ENCODE results near the gene FAM184B. TPM values are rescaled to one million over a fixed set of nuclear protein-coding genes. Genes with fewer than 3 reads are reported as not detected.

FAM184B gene
- total and polyA plus RNA-seq, 10 donors = 0.03 to 0.04 (median 0.03) TPM; not detected in 7

DNA sequence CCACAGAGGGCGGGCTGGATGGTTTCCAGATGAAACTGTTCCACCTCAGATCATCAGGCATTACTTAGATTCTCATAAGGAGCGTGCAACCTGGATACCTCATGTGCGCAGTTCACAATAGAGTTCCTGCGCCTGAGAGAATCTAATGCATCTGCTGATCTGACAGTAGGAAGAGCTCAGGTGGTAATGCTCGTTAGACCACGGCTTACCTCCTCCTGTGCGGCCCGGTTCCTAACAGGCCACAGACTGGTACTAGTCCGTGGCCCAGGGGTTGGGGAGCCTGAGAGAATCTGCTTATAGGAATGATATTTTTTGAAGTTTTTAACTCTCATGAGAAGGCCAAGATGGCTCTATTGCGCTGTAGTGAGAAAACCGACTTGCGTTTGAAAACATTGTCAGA is 34.7 kb upstream of the FAM184B start:
- peaks cover 0 to 22% (median 6%) of the 10 kb centered on the region in 6 donors for H3K4me1 ChIP-seq
- H3K9me3 ChIP-seq = no peaks in the 10 kb centered on the region
- intact Hi-C loops (cut with DNase I; ENCODE audit: low total_unique reads) = loop anchor here (5.0 to 10.0 kb wide), 2 partner anchors 209 to 551 kb away; partner anchors contain the start of gene LCORL
- no peaks in the 10 kb centered on the region for H3K27me3 ChIP-seq (replicated peaks in 1 of 7)
- H3K4me3 ChIP-seq = no peak overlapping the region
- DNase-seq = no peak
- TF ChIP-seq, protein P1, sequence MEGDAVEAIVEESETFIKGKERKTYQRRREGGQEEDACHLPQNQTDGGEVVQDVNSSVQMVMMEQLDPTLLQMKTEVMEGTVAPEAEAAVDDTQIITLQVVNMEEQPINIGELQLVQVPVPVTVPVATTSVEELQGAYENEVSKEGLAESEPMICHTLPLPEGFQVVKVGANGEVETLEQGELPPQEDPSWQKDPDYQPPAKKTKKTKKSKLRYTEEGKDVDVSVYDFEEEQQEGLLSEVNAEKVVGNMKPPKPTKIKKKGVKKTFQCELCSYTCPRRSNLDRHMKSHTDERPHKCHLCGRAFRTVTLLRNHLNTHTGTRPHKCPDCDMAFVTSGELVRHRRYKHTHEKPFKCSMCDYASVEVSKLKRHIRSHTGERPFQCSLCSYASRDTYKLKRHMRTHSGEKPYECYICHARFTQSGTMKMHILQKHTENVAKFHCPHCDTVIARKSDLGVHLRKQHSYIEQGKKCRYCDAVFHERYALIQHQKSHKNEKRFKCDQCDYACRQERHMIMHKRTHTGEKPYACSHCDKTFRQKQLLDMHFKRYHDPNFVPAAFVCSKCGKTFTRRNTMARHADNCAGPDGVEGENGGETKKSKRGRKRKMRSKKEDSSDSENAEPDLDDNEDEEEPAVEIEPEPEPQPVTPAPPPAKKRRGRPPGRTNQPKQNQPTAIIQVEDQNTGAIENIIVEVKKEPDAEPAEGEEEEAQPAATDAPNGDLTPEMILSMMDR (IDR thresholded peaks at IDR 0.05 in 8 of 11, conservative IDR thresholded peaks at IDR 0.05 in 3 of 11) = no peak
- TF ChIP-seq POLR2A (IDR thresholded peaks at IDR 0.05) (no peak), POLR2AphosphoS5 (IDR thresholded peaks at IDR 0.05) (no peak)
- no peak overlapping the region for H3K27ac ChIP-seq
- H3K36me3 ChIP-seq = peaks cover 0 to 8% (median 0%) of the 10 kb centered on the region in 6 donors
- 96 to 98% (median 97%) methylated on average over 10 to 12 of the region's 12 CpGs for WGBS, 5 donors

GRCh38 chr4:17814140-17814539 is 32.7 kb upstream of the FAM184B start:
- peaks cover 3 to 36% (median 17%) of the 10 kb centered on the region in 6 donors for H3K4me1 ChIP-seq
- H3K4me3 ChIP-seq = no peak overlapping the region
- H3K36me3 ChIP-seq = peaks cover 0 to 8% (median 0%) of the 10 kb centered on the region in 6 donors
- TF ChIP-seq POLR2A (IDR thresholded peaks at IDR 0.05) = no peak
- TF ChIP-seq, protein P1 (IDR thresholded peaks at IDR 0.05 in 8 of 11, conservative IDR thresholded peaks at IDR 0.05 in 3 of 11) = no peak
- TF ChIP-seq POLR2AphosphoS5 (IDR thresholded peaks at IDR 0.05) = no peak
- no peaks in the 10 kb centered on the region for H3K9me3 ChIP-seq
- H3K27ac ChIP-seq = peak overlapping the region in 2 of 8 donors; percentile 4 to 48
- 50 to 66% (median 55%) methylated on average over 3 of the region's 3 CpGs for WGBS, 5 donors
- intact Hi-C loops (cut with DNase I; ENCODE audit: low total_unique reads) = loop anchor here (10.0 kb wide), 1 partner anchor 211 kb away; the partner anchor contains the start of gene LCORL
- DNase-seq = no peak
- H3K27me3 ChIP-seq (replicated peaks in 1 of 7) = no peaks in the 10 kb centered on the region

GRCh38 chr4:17812801-17813200 is 31.4 kb upstream of the FAM184B start:
- no peak for DNase-seq
- Histone ChIP-seq H3K27me3 (replicated peaks in 1 of 7) (no peaks in the 10 kb centered on the region), H3K9me3 (no peaks in the 10 kb centered on the region), H3K4me3 (no peak overlapping the region), H3K4me1 (peaks cover 17 to 50% (median 30%) of the 10 kb centered on the region in 6 donors), H3K27ac (no peak overlapping the region), H3K36me3 (peaks cover 0 to 8% (median 0%) of the 10 kb centered on the region in 6 donors)
- WGBS, 5 donors = 71 to 76% (median 74%) methylated on average over 3 of the region's 3 CpGs
- intact Hi-C loops (cut with DNase I; ENCODE audit: low total_unique reads) = loop anchor here (10.0 kb wide), 1 partner anchor 212 kb away; the partner anchor contains the start of gene LCORL
- TF ChIP-seq, protein P1 (IDR thresholded peaks at IDR 0.05 in 8 of 11, conservative IDR thresholded peaks at IDR 0.05 in 3 of 11) = no peak
- TF ChIP-seq POLR2AphosphoS5 (IDR thresholded peaks at IDR 0.05) (no peak), POLR2A (IDR thresholded peaks at IDR 0.05) (no peak)

GRCh38 chr4:17812125-17812524 is 30.7 kb upstream of the FAM184B start:
- Histone ChIP-seq H3K4me3 (peak overlapping the region in 2 of 8 donors; percentile 77 to 87), H3K36me3 (peaks cover 0 to 8% (median 0%) of the 10 kb centered on the region in 6 donors), H3K27me3 (replicated peaks in 1 of 7) (no peaks in the 10 kb centered on the region), H3K27ac (no peak overlapping the region), H3K4me1 (peaks cover 23 to 56% (median 37%) of the 10 kb centered on the region in 6 donors), H3K9me3 (no peaks in the 10 kb centered on the region)
- WGBS, 5 donors = 11 to 25% (median 15%) methylated on average over 3 of the region's 3 CpGs
- TF ChIP-seq, protein P1 (IDR thresholded peaks at IDR 0.05 in 8 of 11, conservative IDR thresholded peaks at IDR 0.05 in 3 of 11) = no peak
- TF ChIP-seq POLR2AphosphoS5 (IDR thresholded peaks at IDR 0.05) = no peak
- DNase-seq = no peak
- intact Hi-C loops (cut with DNase I; ENCODE audit: low total_unique reads) = loop anchor here (10.0 kb wide), 1 partner anchor 213 kb away; the partner anchor contains the start of gene LCORL

All from spleen (tissue), 11 donors.